Measurements from ENCODE around the gene CABLES1.

DNA sequence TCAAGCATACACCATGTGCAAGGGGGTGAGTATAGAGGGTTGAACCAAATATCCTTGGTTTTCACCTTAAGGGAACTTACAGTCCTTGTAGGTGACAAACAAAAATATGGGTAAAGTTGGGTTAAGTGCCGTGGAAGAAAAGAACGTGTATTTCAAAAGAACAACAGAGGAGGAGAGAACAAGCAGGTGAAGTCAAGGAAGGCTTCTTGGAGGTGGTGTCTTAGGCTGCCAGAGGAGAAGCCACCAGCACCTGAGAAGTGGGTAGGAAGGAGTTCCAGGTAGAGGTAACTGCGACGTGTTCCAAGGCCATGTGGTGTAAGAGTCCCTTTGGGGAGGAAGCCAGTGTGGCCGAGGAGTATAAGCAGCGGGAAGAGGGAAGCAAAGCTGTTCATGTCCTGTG is 27.2 kb downstream of the CABLES1 start:
- TF ChIP-seq SPI1 (IDR thresholded peaks at IDR 0.05; ENCODE audit: borderline replicate concordance, low read depth) = no peak
- TF ChIP-seq, protein P1, sequence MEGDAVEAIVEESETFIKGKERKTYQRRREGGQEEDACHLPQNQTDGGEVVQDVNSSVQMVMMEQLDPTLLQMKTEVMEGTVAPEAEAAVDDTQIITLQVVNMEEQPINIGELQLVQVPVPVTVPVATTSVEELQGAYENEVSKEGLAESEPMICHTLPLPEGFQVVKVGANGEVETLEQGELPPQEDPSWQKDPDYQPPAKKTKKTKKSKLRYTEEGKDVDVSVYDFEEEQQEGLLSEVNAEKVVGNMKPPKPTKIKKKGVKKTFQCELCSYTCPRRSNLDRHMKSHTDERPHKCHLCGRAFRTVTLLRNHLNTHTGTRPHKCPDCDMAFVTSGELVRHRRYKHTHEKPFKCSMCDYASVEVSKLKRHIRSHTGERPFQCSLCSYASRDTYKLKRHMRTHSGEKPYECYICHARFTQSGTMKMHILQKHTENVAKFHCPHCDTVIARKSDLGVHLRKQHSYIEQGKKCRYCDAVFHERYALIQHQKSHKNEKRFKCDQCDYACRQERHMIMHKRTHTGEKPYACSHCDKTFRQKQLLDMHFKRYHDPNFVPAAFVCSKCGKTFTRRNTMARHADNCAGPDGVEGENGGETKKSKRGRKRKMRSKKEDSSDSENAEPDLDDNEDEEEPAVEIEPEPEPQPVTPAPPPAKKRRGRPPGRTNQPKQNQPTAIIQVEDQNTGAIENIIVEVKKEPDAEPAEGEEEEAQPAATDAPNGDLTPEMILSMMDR (IDR thresholded peaks at IDR 0.05; ENCODE audit: insufficient read depth, low read length) = no peak
- TF ChIP-seq, protein P2, sequence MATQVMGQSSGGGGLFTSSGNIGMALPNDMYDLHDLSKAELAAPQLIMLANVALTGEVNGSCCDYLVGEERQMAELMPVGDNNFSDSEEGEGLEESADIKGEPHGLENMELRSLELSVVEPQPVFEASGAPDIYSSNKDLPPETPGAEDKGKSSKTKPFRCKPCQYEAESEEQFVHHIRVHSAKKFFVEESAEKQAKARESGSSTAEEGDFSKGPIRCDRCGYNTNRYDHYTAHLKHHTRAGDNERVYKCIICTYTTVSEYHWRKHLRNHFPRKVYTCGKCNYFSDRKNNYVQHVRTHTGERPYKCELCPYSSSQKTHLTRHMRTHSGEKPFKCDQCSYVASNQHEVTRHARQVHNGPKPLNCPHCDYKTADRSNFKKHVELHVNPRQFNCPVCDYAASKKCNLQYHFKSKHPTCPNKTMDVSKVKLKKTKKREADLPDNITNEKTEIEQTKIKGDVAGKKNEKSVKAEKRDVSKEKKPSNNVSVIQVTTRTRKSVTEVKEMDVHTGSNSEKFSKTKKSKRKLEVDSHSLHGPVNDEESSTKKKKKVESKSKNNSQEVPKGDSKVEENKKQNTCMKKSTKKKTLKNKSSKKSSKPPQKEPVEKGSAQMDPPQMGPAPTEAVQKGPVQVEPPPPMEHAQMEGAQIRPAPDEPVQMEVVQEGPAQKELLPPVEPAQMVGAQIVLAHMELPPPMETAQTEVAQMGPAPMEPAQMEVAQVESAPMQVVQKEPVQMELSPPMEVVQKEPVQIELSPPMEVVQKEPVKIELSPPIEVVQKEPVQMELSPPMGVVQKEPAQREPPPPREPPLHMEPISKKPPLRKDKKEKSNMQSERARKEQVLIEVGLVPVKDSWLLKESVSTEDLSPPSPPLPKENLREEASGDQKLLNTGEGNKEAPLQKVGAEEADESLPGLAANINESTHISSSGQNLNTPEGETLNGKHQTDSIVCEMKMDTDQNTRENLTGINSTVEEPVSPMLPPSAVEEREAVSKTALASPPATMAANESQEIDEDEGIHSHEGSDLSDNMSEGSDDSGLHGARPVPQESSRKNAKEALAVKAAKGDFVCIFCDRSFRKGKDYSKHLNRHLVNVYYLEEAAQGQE (IDR thresholded peaks at IDR 0.05; ENCODE audit: insufficient replicate concordance, low read depth) = no peak
- no peak for TF ChIP-seq POLR2AphosphoS5 (IDR thresholded peaks at IDR 0.05; ENCODE audit: low read depth)
- TF ChIP-seq GABPA (IDR thresholded peaks at IDR 0.05; ENCODE audit: low read depth) = no peak

Measured in HL-60 (cell line).